T-helper 1 cell treated with Interleukin-12 subunit alpha and Interleukin-12 subunit beta and Interleukin-4 antibody, amounts not matched to agents 30 μg/mL and 1 μg/mL, for 36 hours (primary cell): ENCODE data around the gene PDCD1LG2.

Source experiments
- H3K27ac Mint-ChIP-seq: one replicate; pipeline ENCODE4 v1.8.0; 2021; ENCODE audit warnings: mild to moderate bottlenecking, mixed read lengths
- H3K27me3 Mint-ChIP-seq: one replicate; pipeline ENCODE4 v1.8.0; 2021; ENCODE audit warnings: low read depth, mixed read lengths
- H3K36me3 Mint-ChIP-seq: one replicate; pipeline ENCODE4 v1.8.0; 2021; ENCODE audit warnings: low read depth, mixed read lengths
- H3K4me1 Mint-ChIP-seq: one replicate; pipeline ENCODE4 v1.8.0; 2021; ENCODE audit warnings: low read depth, mixed read lengths
- H3K4me3 Mint-ChIP-seq: one replicate; pipeline ENCODE4 v1.8.0; 2021; ENCODE audit warnings: mild to moderate bottlenecking, moderate library complexity, mixed read lengths
- H3K9me3 Mint-ChIP-seq: one replicate; pipeline ENCODE4 v1.8.0; 2021; ENCODE audit warnings: mixed read lengths

Gene PDCD1LG2

DNA sequence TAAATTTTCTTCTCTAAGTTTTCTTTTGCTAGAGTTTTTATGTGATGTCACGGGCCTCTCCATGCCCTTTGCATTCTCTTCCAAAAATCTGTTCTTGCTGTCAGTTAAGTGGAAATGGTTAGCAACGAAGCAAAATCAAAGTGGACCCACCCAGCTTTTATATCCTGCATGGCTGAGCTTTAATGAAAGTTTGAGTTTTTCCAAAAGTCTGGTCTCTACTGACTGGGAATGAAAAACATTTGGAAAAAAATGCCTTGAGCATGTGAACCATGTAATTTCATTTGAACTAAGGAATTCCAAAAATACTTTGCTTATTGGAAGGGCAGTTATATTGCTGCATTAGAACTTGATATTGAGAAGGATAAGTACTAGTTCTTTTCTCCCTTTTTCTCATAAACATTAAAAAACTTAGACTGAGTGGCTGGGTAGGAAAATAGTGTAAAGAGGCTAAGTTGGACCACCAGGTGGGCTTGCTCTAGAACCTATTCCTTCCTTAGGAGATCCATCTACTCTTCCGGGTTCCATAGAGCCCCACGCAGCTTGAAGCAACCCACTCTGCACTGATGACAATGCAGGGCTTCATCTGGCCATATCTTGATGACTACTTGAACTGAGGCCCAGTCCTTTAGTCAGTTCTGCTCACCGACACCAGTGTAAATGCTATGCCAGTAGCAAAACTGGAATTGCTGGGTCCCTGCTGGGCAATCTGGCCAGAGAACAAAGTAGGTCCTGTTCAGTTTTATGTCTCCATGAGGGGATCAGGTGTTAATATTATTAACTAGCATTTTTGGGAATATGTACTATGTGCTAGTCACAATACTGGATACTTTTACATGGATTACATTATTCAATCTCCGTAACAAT lies 101.2 kb downstream of the PDCD1LG2 start:
- Mint-ChIP-seq H3K4me3 (no peak overlapping the region), H3K36me3 (peaks cover 5% of the 10 kb centered on the region), H3K4me1 (peaks cover 18% of the 10 kb centered on the region), H3K27me3 (no peaks in the 10 kb centered on the region), H3K27ac (no peak overlapping the region), H3K9me3 (peaks cover 2% of the 10 kb centered on the region)

DNA sequence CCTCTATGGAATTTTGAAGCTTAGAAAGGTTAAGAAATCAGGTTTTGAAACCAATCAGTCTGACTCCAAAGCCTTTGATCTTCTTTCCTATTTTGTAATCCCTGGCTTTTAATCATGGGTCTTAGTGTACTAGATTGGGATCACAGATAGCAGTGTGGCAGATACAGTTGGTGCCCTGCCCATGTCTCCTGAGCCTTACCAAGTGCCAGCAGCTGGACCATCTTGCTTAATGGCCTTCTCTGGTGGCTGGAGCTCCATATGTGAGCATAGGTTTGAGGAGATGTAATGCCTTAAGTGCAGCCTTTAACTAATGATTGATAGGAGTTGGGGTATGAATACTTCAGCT lies 101.8 kb downstream of the PDCD1LG2 start:
- no peaks in the 10 kb centered on the region for H3K27me3 Mint-ChIP-seq
- H3K4me3 Mint-ChIP-seq: no peak overlapping the region
- H3K9me3 Mint-ChIP-seq: no peaks in the 10 kb centered on the region
- H3K36me3 Mint-ChIP-seq: peaks cover 3% of the 10 kb centered on the region
- H3K27ac Mint-ChIP-seq: no peak overlapping the region
- H3K4me1 Mint-ChIP-seq: peaks cover 18% of the 10 kb centered on the region

DNA sequence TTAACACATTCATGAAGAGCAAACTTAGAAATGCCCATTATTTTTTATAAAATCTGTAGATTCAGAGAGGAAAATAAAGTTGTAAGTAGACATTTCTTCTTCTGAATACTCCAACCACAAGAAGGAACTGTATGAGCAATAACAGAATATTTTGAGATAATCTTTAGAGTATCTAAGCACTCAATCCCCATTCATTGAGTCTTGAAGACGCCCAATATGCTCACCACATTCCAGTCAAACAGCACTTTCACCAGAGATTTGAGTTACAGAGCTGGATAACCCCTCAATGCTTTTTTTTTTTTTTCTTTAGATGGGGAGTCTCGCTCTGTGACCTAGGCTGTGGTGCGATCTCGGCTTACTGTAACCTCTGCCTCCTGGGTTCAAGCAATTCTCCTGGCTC lies 103.9 kb downstream of the PDCD1LG2 start:
- Mint-ChIP-seq H3K27ac (no peak overlapping the region), H3K36me3 (peaks cover 6% of the 10 kb centered on the region)

DNA sequence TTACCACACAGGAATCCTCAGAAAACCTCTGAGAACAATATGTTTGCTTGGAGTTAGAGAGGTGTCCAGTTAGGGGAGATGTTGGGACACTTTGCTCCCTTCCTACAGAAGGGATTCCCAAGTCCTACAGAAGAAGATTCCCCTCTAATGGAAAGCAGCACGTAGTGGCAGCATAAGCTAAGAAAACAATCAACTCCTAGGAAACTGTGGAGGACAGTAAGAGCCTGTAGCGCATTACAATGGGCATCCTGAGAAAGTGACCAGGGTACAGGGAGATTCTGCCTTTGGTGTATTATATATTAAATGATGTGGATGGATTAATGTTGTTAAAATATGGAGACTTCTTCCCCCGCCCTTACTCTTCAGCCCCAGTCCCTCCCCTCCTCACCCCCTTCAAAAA lies 104.7 kb downstream of the PDCD1LG2 start:
- Mint-ChIP-seq H3K4me1 (peaks cover 18% of the 10 kb centered on the region), H3K27me3 (no peaks in the 10 kb centered on the region), H3K9me3 (no peaks in the 10 kb centered on the region), H3K27ac (no peak overlapping the region), H3K4me3 (no peak overlapping the region), H3K36me3 (peaks cover 7% of the 10 kb centered on the region)

More for the DNA sequence above, 103.9 kb downstream of the PDCD1LG2 start:
- Mint-ChIP-seq H3K4me1 (peaks cover 20% of the 10 kb centered on the region), H3K9me3 (no peaks in the 10 kb centered on the region), H3K27me3 (no peaks in the 10 kb centered on the region), H3K4me3 (no peak overlapping the region)

DNA sequence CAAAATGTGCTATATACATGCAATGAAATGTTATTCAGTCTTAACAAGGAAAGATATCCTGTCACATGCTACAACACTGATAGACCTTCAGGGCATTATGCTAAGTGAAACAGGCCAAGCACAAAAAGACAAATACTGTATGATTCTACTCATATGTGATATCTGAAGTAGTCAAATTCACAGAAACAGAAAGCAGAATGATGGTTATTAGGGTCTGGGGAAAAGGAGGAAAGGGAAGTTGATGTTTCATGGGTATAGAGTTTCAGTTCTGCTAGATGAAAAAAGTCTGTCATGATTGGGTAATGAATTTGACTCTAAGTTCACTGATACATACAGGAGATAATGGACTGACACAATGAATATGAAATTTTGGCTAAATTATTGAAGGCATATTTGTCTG lies 107.4 kb downstream of the PDCD1LG2 start:
- Mint-ChIP-seq H3K4me3 (no peak overlapping the region), H3K9me3 (no peaks in the 10 kb centered on the region), H3K27me3 (no peaks in the 10 kb centered on the region), H3K36me3 (peaks cover 12% of the 10 kb centered on the region), H3K4me1 (peaks cover 13% of the 10 kb centered on the region), H3K27ac (no peak overlapping the region)

DNA sequence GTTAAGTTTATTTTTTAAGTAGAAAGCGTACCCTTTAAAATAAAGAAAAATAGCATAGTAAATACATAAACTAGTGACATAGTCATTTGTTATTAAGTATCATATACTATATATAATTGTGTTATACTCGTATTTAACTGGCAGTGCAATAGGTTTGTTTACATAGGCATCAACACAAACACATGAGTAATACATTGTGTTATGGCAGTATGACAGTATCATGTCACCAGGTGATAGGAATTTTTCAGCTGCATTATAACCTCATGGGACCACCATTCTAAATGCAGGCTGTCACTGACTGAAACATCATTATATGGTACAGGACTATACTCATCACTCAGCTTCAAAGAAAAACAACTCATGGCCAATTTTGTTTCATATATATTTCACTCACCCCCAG lies 110.2 kb downstream of the PDCD1LG2 start:
- no peaks in the 10 kb centered on the region for H3K9me3 Mint-ChIP-seq
- H3K27ac Mint-ChIP-seq: no peak overlapping the region
- no peak overlapping the region for H3K4me3 Mint-ChIP-seq
- H3K36me3 Mint-ChIP-seq: peaks cover 13% of the 10 kb centered on the region
- no peaks in the 10 kb centered on the region for H3K27me3 Mint-ChIP-seq
- H3K4me1 Mint-ChIP-seq: peaks cover 26% of the 10 kb centered on the region
